Spleen (tissue), 7 donors: ENCODE results near the gene C6orf118.

Experiments used
- POLR2A ChIP-seq, 3 donors: fragments of 450-650 bp; IDR thresholded peaks; one replicate each; pipeline ENCODE4 v1.5.1; 2017; ENCODE audit warnings: antibody characterized with exemption in 3 of 3, mild to moderate bottlenecking in 1 of 3
- POLR2AphosphoS5 ChIP-seq, 3 donors: sonication (generic); formaldehyde crosslinking; IDR thresholded peaks; one replicate each; pipeline ENCODE4 v1.5.1; 2017; ENCODE audit warnings: antibody characterized with exemption in 3 of 3
- TF ChIP-seq, protein P1 (sequence below), 11 experiments: fragments of 200-600 bp in 7 of 11; fragments of 450-650 bp in 4 of 11; sonication (generic) in 4 of 11; IDR thresholded peaks in 8 of 11; conservative IDR thresholded peaks in 3 of 11; 1 replicate in 7 of 11; 2 replicates in 4 of 11; pipeline versions ENCODE4 v1.4.0 to v1.8.0; 2016 to 2021; ENCODE audit warnings: antibody characterized with exemption in 11 of 11, inconsistent platforms in 4 of 11, mild to moderate bottlenecking in 1 of 11
- donor health status: DM: no; HTN: no; CAD: no; lungs with moderate emphysema.
- donor health status: DM: no; HTN: no; CAD: no.
- donor health status: DM: no; HTN: no; CAD: no.

DNA sequence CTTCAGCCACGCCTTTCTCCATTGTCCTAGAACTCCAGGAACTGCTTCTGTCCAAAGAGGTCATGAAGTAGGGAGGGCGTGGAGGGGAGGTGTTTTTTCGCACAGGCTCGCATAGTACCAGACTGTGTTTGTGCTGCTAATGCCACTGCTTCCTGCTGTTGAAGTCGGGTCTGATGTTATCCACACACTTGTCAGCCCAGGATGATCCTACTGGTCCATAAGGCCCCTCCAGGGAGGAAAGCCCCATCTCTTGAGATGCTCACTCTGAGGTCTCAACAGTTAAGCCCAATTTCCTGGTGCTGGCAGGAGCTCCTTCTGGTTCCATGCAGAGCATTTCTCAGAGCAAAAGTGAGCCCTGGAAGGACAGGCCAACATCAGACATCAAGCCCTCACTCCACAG is 65.6 kb downstream of the C6orf118 start:
- TF ChIP-seq, protein P1, sequence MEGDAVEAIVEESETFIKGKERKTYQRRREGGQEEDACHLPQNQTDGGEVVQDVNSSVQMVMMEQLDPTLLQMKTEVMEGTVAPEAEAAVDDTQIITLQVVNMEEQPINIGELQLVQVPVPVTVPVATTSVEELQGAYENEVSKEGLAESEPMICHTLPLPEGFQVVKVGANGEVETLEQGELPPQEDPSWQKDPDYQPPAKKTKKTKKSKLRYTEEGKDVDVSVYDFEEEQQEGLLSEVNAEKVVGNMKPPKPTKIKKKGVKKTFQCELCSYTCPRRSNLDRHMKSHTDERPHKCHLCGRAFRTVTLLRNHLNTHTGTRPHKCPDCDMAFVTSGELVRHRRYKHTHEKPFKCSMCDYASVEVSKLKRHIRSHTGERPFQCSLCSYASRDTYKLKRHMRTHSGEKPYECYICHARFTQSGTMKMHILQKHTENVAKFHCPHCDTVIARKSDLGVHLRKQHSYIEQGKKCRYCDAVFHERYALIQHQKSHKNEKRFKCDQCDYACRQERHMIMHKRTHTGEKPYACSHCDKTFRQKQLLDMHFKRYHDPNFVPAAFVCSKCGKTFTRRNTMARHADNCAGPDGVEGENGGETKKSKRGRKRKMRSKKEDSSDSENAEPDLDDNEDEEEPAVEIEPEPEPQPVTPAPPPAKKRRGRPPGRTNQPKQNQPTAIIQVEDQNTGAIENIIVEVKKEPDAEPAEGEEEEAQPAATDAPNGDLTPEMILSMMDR (IDR thresholded peaks at IDR 0.05 in 8 of 11, conservative IDR thresholded peaks at IDR 0.05 in 3 of 11): no peak
- TF ChIP-seq POLR2AphosphoS5 (IDR thresholded peaks at IDR 0.05) (no peak), POLR2A (IDR thresholded peaks at IDR 0.05) (no peak)
